Osteocyte (in vitro differentiated cells): Measurements from ENCODE around the gene FGD5. TPM values are rescaled to one million over a fixed set of nuclear protein-coding genes. Genes with fewer than 3 reads are reported as not detected.

Experiments
- DNase-seq: peaks from one replicate; pipeline ENCODE4 v3.0.0; 2021; ENCODE audit warnings: mixed read lengths; ENCODE audit not compliant: unreplicated experiment; ENCODE audit errors: extremely low spot score
- H3K27ac Mint-ChIP-seq: one replicate; pipeline ENCODE4 v1.8.0; 2021; ENCODE audit warnings: mild to moderate bottlenecking, mixed read lengths; ENCODE audit not compliant: unreplicated experiment
- H3K27me3 Mint-ChIP-seq: one replicate; pipeline ENCODE4 v1.8.0; 2021; ENCODE audit warnings: mixed read lengths; ENCODE audit not compliant: unreplicated experiment
- H3K36me3 Mint-ChIP-seq: one replicate; pipeline ENCODE4 v1.8.0; 2021; ENCODE audit warnings: mixed read lengths; ENCODE audit not compliant: unreplicated experiment
- H3K4me1 Mint-ChIP-seq: one replicate; pipeline ENCODE4 v1.8.0; 2021; ENCODE audit warnings: mixed read lengths; ENCODE audit not compliant: unreplicated experiment
- H3K4me3 Mint-ChIP-seq: one replicate; pipeline ENCODE4 v1.8.0; 2021; ENCODE audit warnings: mild to moderate bottlenecking, moderate library complexity, mixed read lengths; ENCODE audit not compliant: unreplicated experiment
- H3K9me3 Mint-ChIP-seq: one replicate; pipeline ENCODE4 v1.8.0; 2021; ENCODE audit warnings: mixed read lengths; ENCODE audit not compliant: unreplicated experiment
- CTCF ChIP-seq: fragments of 200-600 bp; sonication (generic); IDR thresholded peaks from 2 replicates; pipeline ENCODE4 v1.5.0; 2021; ENCODE audit warnings: antibody characterized with exemption, mild to moderate bottlenecking, moderate library complexity
- long read RNA-seq: library from polyadenylated mRNA; unstranded; transcript quantifications from one replicate; pipeline ENCODE4 v2.0.0, GENCODE V29; 2021
- total RNA-seq: library from RNA; stranded (reverse); gene quantifications from 2 replicates; pipeline ENCODE4 v1.2.1, GENCODE V29; 2021

The FGD5 gene
- total RNA-seq: not detected in 2 replicates
- long read RNA-seq, partial matches to known transcripts: 0 of 1 reads
- long read RNA-seq, other reads (novel, unspliced or antisense): 1 of 1 reads

DNA sequence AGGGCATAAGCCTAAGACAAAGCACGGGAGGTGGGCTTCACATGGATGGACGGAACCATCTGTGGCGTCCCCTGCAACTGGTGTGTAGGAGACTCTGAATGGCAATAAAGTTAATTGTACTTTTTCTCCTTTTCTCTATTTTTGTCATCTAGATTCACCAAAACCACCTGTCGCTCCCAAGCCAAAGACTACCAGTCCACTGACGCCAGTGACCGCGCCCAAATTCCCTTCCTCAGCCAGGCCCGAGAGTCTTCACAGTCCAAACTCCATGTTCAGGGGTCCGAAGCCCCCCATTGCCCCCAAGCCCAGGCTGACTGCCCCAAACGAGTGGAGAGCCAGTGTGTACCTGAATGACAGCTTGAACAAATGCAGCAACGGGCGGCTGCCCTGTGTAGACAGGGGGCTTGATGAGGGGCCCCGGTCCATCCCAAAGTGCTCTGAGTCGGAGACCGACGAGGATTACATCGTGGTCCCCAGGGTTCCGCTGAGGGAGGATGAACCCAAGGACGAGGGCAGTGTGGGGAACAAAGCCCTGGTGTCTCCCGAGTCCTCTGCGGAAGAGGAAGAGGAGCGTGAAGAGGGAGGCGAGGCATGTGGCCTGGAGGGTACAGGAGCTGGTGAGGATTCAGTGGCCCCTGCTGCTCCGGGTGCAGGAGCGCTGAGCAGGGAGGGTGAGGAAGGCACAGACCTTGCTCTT is at the start of gene FGD5:
TSS of gene FGD5 (plus strand) at position 159 of the 697 bp plus-strand sequence. CDS start at position 269, 110 bp downstream.
- Mint-ChIP-seq H3K9me3 (no peaks in the 10 kb centered on the region), H3K4me1 (no peaks in the 10 kb centered on the region), H3K4me3 (no peak within 1 kb of the TSS), H3K27me3 (peaks cover 26% of the 10 kb centered on the region), H3K27ac (no peak within 1 kb of the TSS), H3K36me3 (no peaks in the 10 kb centered on the region)
- no peak for TF ChIP-seq CTCF
- DNase-seq: no peak

DNA sequence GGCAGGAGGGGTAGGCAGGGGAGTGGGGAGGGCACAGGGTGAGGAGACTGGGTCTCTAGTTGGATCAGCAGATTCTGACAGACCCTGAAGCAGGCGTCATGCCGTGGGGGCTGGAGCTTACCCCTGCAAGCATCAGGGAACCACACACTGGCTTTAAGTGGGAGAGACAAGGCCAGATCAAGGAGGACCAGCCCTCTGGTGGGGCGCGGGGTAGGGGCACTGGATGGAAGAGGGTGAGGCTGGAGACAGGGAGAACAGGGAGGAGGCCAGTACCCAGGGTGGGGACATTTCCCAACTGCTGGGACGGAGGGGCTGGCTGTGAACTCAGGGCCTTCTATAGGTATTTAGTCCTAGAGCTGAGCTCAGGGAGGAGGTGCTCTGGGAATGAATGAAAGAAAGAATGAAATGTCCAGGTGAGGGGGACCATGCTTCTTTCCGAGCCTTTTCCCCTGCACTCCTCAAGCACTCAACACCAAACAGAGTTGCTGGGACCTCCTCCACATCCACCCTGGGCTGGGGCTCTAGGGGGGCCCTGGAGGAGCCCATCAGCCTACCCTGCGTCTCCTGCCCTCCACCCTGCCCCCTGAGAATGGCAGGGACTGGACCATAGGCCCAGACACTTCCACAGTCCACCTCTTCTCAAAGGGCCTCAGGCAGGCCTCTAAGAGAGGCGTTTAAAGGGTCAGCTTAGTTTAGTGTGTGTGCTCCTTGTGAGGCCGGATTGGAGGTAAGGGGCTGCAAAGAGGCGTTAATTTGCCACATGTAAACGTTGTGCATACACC is 49.0 kb upstream of the FGD5 start:
- DNase-seq: peak; percentile 79
- Mint-ChIP-seq H3K36me3 (no peaks in the 10 kb centered on the region), H3K9me3 (no peaks in the 10 kb centered on the region), H3K27me3 (peaks cover 2% of the 10 kb centered on the region), H3K4me1 (no peaks in the 10 kb centered on the region), H3K27ac (no peak overlapping the region), H3K4me3 (no peak overlapping the region)
- no peak for TF ChIP-seq CTCF

DNA sequence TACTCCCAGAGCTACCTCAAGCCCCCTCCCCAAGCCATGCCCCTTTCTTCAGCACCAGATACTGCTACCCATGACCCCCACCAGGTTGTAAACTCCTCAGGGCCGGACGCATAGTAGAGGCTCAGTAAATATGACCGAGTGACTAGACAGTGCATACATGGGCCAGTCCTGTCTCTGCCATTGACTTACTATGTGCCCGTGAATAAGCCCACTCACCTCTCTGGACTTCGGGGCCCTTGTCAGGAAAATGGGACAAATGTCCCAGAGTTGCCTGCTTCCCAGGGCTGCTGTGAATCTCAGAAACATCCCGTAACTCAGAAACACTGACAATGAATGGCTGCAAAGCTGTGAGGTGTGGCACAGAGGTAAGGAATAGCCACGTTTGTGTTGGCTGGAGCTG is 48.2 kb upstream of the FGD5 start:
- no peak for DNase-seq
- peaks cover 2% of the 10 kb centered on the region for H3K27me3 Mint-ChIP-seq
- no peaks in the 10 kb centered on the region for H3K36me3 Mint-ChIP-seq
- no peak overlapping the region for H3K4me3 Mint-ChIP-seq
- TF ChIP-seq CTCF: no peak
- H3K9me3 Mint-ChIP-seq: no peaks in the 10 kb centered on the region
- no peak overlapping the region for H3K27ac Mint-ChIP-seq
- H3K4me1 Mint-ChIP-seq: no peaks in the 10 kb centered on the region

DNA sequence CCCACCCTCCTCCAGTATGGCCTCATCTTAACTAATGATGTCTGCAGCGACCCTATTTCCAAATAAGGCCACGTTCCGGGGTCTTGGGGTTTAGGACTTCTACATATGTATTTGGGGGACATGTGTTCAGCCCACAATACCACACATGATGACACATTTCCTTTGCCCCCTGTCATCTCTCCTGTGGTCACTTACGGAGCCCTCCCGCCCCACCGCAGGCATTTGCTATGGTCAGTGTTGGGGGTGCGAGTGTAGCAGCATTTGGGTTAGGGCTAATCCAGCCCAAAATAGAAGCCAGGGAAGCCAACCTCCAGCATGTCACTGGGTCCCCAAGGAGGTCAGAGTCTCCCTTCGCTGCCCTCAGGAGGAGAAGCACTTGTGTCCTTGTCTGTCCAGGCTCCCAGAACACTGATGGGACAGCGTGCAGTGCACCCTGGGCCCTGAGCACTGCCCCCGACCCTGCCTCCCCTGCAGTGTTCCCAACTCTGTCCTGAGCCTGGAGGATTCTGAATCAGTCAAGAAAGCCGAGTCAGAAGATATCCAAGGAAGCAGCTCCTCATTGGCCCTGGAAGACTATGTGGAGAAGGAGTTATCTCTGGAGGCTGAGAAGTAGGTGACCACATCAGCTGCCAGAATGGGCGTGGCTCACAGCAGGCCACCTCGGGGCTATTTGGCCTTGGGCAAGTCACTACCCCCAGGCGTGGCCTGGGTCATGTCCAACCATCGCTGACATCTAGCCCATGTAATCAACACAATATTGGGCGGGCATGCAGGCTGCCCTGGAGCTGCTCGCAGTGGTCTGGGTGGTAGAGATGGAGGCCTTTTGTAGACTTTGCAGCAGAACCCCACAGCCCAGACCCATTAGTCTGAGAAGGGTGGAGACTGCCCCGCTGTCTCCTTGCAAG is 46.9 kb upstream of the FGD5 start:
- no peak for TF ChIP-seq CTCF
- H3K4me1 Mint-ChIP-seq: no peaks in the 10 kb centered on the region
- H3K4me3 Mint-ChIP-seq: no peak overlapping the region
- no peak overlapping the region for H3K27ac Mint-ChIP-seq
- H3K9me3 Mint-ChIP-seq: no peaks in the 10 kb centered on the region
- DNase-seq: peak; percentile 53
- no peaks in the 10 kb centered on the region for H3K36me3 Mint-ChIP-seq
- H3K27me3 Mint-ChIP-seq: peaks cover 6% of the 10 kb centered on the region
